ENCODE measurements around the gene SLC44A5.

The SLC44A5 gene

DNA sequence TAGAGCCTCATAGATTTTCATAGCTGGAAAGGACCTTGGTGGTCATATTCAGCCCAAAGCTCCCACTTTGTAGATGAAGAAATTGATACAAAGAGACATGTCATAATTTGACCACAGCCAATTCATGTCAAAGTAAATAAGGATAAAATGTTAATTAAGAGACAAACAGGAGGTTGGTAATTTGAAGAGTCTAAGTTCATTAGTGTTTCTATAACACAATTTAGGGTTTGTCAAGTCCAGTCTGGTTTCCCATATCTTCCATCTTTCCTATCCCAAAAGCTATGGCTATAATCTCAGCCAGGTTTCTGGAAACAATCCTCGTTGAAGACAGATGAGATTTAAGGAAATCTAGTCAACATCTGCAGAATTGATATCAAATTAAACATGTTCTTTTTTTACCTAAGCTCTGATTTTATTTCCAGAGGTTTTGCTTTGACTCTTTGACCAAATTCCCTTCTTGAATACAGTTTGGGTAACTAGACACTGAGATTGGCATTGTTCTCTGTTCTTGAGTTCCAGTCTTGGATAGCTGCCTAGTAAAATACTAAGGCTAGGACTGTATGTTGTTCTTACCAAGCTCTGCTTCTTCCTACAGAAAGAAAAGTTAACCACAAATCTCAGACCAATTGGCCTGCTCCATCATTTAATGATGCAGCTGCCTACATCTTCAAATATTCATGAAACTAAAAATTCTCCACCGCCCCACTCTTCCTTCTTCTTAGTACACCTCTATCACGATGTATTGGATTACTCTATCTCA is 62.0 kb downstream of the SLC44A5 start:
- H3K4me3 ChIP-seq (ENCODE audit: low read depth, low read length): no peak overlapping the region
- TF ChIP-seq, protein P1, sequence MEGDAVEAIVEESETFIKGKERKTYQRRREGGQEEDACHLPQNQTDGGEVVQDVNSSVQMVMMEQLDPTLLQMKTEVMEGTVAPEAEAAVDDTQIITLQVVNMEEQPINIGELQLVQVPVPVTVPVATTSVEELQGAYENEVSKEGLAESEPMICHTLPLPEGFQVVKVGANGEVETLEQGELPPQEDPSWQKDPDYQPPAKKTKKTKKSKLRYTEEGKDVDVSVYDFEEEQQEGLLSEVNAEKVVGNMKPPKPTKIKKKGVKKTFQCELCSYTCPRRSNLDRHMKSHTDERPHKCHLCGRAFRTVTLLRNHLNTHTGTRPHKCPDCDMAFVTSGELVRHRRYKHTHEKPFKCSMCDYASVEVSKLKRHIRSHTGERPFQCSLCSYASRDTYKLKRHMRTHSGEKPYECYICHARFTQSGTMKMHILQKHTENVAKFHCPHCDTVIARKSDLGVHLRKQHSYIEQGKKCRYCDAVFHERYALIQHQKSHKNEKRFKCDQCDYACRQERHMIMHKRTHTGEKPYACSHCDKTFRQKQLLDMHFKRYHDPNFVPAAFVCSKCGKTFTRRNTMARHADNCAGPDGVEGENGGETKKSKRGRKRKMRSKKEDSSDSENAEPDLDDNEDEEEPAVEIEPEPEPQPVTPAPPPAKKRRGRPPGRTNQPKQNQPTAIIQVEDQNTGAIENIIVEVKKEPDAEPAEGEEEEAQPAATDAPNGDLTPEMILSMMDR (IDR thresholded peaks at IDR 0.05; ENCODE audit: low read depth, low read length): no peak
- in situ Hi-C loops (cut with HindIII; ENCODE audit: low sequenced_read_pairs): no loop called here
- peak; percentile 83 for DNase-seq (ENCODE audit: low read depth, low spot score)

DNA sequence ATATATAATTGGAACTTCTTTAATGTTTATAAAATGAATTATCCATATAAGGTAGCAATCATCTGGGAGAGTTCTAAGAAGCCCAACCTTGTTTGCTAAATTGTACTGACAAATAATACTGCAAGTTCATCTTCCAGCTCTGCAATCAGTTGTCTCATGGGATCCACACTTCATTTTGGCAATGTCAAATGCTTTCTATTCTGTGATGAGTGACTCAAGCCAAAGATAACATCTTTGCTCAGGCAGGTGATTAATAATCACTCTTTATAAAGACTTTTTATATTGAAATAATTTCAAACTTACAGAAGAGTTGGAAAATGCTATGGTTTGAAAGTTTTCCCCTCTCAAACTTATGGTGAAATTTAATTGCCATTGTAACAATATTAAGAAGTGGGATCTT is 67.2 kb downstream of the SLC44A5 start:
- H3K4me3 ChIP-seq (ENCODE audit: low read depth, low read length): no peak overlapping the region
- in situ Hi-C loops (cut with HindIII; ENCODE audit: low sequenced_read_pairs): no loop called here
- DNase-seq (ENCODE audit: low read depth, low spot score): no peak
- TF ChIP-seq, protein P1 (IDR thresholded peaks at IDR 0.05; ENCODE audit: low read depth, low read length): no peak

DNA sequence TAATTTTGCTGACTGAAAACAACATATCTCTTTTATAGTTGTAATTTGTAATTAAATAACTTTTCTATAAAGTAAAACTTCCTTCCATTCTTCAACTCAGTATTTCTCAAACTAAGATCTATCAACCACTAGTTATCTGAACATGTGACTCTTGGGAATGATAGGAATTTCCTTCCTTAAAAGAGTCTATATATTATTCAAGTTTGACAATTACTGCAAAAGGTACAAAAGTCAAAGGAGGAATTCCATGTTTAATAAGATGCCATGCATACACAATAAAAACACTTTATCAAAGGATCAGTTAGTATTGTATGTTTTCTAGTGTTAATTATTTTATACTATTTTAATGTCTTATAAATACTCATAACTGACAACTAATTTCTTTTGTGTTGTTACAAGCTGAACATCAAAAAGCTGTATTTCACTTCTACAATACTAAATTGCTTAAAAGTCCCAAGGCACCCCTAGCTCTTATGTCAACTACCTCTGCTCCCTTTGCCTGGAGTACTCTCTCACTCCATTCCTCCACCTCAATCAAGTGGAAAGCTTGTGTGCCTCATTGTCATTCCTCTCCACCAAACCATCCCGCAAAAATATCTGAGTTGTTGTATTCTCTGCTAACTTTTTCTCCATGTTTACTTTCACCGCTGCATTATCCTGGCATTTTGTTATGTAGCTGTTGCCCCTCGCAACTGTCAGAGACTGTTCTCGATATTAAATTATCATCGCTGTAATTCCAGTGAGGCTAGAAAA is 67.9 kb downstream of the SLC44A5 start:
- in situ Hi-C loops (cut with HindIII; ENCODE audit: low sequenced_read_pairs): no loop called here
- no peak for DNase-seq (ENCODE audit: low read depth, low spot score)
- H3K4me3 ChIP-seq (ENCODE audit: low read depth, low read length): no peak overlapping the region
- TF ChIP-seq, protein P1 (IDR thresholded peaks at IDR 0.05; ENCODE audit: low read depth, low read length): no peak

DNA sequence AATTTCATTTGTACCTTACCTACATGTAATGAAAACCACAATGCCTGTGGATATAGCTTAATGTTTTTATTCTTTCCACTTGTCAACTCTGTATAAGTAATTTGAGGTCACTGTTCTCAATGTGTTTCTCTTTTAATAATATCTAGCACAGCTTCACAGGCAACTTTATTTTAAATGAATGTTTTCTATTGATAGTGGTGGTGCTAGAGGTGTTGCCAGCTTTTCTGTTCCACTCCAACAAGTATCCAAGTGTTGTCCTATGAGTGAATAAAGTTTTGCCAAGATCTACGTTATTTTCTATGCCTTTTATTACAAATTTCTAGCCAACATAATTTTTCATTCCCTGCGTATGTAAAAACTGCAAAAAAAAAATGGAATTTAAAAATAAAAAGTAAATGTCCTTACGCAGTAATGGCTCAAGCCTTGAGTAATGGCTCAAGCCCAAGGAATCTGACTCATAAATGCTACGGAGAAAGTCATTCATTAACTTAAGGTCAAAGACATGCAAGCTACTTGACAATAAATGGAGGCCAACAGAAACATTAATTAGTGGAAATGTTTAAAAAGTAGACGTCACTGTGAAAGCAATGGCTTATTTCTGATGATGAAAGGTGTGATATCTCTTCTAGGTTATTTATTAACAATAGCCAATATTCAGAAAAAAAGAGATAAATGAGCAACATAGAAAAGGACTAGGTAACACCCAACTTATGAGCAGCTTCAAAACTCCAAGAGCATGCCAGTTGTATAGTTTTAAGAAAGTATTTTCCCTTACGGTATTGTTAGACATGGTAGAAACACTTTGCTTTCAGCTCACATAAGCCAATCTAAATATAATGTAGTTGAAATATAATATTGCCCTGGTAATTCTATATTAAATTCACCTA is 71.4 kb downstream of the SLC44A5 start:
- TF ChIP-seq, protein P1 (IDR thresholded peaks at IDR 0.05; ENCODE audit: low read depth, low read length): no peak
- in situ Hi-C loops (cut with HindIII; ENCODE audit: low sequenced_read_pairs): no loop called here
- no peak overlapping the region for H3K4me3 ChIP-seq (ENCODE audit: low read depth, low read length)
- DNase-seq (ENCODE audit: low read depth, low spot score): peak; percentile 71

DNA sequence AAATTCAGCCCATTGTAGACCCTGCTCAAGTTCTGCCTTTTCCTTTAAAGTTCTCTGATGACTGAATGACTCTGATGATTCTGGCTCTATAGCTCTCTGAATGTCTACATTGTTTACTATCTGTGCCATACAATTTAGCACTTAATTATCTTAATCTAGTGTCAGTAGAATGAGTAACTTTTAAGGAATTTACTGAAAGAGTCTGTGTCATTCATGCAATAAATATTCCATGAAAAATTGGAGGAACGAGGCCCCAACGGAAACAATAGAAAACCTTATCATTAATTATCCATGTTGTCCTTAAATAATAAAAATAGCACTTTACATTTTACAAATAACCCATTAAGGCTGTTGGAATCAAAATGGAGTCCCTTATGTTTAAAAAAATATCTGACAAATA is 77.8 kb downstream of the SLC44A5 start:
- TF ChIP-seq, protein P1 (IDR thresholded peaks at IDR 0.05; ENCODE audit: low read depth, low read length): no peak
- in situ Hi-C loops (cut with HindIII; ENCODE audit: low sequenced_read_pairs): no loop called here
- H3K4me3 ChIP-seq (ENCODE audit: low read depth, low read length): no peak overlapping the region
- DNase-seq (ENCODE audit: low read depth, low spot score): no peak

DNA sequence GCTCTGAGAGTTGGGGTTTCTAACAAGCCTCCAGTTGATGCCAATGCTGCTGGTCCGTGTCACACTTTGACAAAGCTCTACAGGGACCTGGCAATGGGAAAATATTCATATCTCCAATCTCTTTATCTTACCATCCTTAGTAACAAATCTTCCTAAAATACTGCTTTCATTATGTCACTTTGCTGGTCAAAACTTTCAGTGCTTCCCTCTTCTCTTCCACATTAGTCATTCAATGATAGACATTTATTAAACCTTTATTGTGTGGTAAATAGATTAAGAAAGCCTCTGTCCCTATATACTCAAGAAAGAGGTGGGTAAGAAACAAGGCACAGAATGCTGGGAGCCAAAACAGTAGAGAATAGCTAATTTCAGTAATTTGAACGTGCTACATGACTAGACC is 79.3 kb downstream of the SLC44A5 start:
- TF ChIP-seq, protein P1 (IDR thresholded peaks at IDR 0.05; ENCODE audit: low read depth, low read length): no peak
- no peak overlapping the region for H3K4me3 ChIP-seq (ENCODE audit: low read depth, low read length)
- no peak for DNase-seq (ENCODE audit: low read depth, low spot score)
- in situ Hi-C loops (cut with HindIII; ENCODE audit: low sequenced_read_pairs): no loop called here

All from astrocyte of the spinal cord (primary cell).